Activated T-cell treated with anti-CD3 and anti-CD28 coated beads for 1 hour (primary cell): ENCODE results near the gene UNKL.

Experiments used
- DNase-seq: peaks from one replicate; pipeline ENCODE4 v3.0.0-alpha.2; 2020; ENCODE audit warnings: low read depth

Gene UNKL

GRCh38 chr16:1414532-1415260, at the start of gene UNKL:
TSS of gene UNKL (minus strand) at chr16:1414704. CDS start at chr16:1414691, 13 bp downstream.
- DNase-seq = peak; percentile 80

- DNase-seq = no peak
These were observed 46.6 kb upstream of the UNKL start for GRCh38 chr16:1461146-1461545.

DNA sequence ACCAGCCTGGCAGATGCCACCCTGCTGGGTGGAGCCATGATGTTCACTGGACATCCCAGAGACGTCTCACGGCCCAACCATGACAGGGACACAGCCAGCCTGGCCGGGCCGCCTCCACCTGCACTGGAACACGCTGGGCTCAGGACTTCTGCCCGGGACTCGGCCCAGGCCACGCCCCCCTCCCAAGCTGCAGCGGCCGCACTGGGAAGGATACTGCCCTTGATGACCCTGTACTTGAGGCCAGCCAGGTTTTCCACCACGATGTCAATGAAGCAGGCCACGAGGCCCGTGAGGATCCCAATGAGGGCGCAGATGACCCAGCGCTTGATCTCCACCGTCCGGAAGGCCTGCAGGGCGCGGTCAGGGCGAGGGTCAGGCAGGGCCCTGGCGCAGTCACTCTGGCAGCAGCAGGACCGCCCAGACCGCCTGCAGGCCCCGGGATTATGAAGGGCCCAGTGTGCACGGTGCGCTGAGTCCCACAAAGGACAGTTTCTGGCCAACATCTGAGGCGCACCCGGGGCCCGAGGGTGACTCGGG, 46.2 kb upstream of the UNKL start:
- DNase-seq = no peak

DNA sequence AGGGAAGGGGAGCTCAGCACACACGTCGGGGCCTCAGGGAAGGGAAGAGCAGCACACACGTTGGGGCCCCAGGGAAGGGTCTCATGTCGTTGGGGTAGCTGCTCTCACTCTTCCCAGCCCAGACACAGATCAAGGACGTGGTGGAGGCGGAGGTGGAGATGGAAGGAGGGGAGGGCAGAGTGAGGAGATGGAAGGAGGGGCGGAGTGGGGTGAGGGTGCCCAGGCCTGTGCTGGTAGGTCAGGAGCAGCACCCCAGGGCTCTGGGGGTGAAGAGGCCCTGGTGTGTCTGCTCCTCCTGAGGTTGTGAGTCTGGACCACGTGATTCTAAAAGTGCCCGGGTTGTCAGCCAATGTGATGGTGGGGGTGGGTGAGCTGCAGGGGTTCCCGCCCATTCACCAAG, 45.5 kb upstream of the UNKL start:
- DNase-seq = no peak

DNA sequence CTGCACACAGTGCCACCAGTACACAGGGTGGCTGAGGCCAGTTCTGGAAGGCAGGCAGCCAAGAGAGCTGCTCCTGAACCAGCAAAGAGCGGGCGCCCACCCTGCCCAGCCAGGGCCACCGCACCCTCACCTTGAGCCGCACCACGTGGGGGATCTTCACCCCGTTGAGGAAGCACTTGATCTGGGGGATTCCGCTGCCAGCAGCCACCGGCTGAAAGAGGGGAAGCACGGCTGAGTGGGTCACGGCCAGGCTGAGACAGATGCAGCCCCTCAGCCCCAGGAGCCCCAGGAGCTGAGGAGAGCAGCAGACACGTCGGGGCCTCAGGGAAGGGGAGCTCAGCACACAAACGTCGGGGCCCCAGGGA, 44.5 kb upstream of the UNKL start:
- DNase-seq = no peak

DNA sequence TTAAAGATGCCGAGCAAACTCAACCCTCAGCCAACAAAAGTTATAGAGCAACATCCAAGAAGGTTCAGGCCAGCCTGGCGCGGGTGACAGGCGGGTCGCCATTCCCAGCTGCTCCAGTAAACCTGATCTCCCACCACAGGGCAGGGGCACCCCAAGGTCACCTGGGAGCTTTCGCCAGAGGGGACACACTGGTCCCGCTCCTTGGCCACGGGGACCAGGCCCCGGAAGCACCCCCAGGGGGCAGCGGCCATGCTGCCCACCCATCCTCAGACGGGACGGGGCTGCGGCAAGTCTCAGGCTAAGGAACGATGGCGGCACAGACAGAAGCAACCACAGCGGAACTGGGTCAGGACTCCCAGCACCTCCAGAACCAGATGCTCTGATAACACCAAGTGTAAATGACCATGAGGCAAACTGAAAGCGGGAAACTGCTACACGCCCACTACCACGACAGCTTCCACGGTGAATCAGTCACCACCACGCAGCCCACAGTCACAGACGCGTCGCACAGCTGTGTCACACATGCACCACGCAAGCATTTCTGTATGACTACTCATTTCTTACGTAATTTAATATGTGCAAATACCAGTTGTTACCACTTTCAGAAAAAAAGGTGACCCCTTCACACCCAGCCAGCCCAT, 44.0 kb upstream of the UNKL start:
- DNase-seq = no peak

DNA sequence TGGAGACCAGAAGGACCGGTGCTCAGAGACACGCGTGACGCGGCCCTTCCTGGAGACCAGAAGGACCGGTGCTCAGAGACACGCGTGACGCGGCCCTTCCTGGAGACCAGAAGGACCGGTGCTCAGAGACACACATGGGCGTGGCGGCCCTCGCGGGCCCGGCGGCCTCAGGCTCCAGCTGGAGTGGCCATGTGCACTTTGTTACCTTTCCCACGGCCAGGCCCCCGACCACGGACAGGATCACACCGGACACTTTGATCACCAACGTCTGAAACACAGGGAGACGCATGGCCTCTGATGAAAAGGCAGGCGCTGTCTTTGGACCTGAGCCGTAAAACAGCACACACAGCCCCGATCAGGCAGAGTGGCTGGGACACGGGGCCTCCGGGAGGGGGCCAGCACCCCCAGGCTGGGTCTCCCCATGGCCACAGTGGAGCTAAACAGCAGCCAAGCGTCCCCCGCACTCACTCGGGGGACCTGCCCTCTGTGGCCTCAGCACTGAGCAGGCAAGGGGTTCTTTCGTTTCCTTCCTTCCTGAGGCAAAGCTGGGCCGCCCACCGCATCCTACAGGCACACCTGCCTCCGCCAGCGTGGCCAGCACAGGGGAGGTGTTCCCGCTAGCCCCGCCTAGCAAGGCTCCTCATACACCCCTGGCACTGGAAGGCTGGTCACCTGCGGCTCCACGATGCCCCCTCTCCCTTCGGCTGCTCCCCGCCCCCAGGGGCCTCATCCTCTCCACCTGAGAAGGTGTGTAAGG, 43.2 kb upstream of the UNKL start:
- DNase-seq = no peak

- no peak for DNase-seq
These were observed 42.4 kb upstream of the UNKL start for GRCh38 chr16:1456951-1457350.

DNA sequence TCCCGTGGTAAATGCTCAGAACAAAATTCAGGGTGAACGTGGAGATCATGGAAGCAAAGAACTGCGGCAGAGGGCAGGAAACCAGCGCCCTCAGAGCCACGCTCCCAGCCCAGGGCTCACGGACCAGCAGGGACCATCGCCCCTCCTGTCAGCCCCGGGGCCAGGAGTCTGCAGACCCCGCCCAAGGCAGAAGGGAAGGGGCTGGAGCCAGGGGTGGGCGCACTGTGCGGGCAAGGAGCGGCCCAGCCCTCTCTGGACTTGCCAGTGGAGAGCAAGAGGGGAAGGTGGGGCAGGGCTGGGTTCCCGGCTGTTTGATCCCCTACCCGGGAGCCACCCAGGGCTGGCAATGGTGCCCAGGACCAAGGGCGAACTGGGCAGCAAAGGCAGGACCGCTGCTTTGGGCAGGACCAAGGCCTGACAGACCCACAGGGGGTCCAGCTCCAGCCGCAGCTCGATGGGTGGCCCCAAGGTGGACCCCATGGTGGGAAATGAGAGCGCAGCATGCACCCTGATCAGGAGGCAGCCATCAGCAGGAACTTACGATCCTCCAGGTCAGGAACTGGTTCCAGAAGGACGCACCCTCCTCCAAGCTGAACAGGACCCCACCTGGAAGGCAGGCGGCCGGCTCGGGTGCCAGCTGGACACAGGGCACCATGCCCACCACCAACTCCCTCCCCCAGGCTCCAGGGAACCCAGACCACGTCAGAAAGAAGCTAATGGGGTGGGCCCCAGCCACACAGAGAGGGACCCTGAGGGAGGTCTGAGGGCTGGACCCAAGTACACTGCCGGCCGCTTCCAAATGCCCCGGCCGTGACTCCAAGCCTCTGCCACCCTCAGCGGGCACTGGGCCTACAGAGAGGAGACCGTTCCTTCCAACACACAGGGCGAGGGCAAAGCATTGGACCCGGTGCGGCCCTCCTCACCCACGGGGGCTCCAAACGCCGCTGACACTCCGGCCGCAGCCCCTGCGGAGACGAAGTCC, 41.0 kb upstream of the UNKL start:
- DNase-seq = no peak

- DNase-seq = no peak
These were observed 40.1 kb upstream of the UNKL start for GRCh38 chr16:1454561-1454960.

GRCh38 chr16:1453316-1453715, 38.8 kb upstream of the UNKL start:
- DNase-seq = no peak

DNA sequence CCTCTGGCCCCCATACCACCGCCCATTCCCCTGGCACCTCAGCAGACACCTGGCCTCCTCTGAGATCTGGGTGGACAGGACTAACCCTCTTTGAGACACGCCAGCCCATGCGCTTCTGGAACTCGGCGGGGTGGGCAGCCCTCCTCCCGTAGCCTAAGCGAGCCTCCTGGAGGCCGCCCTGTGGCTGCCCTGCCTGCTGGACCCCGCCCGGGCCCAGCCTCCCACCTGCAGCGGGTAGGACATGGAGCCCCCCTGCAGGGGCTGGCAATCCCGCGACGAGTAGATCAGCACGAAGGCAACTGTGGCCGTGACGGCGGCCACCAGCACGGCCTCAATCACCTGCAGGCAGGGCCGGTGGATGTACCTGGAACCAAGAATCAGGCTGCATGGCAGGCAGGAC, 38.0 kb upstream of the UNKL start:
- DNase-seq = no peak

DNA sequence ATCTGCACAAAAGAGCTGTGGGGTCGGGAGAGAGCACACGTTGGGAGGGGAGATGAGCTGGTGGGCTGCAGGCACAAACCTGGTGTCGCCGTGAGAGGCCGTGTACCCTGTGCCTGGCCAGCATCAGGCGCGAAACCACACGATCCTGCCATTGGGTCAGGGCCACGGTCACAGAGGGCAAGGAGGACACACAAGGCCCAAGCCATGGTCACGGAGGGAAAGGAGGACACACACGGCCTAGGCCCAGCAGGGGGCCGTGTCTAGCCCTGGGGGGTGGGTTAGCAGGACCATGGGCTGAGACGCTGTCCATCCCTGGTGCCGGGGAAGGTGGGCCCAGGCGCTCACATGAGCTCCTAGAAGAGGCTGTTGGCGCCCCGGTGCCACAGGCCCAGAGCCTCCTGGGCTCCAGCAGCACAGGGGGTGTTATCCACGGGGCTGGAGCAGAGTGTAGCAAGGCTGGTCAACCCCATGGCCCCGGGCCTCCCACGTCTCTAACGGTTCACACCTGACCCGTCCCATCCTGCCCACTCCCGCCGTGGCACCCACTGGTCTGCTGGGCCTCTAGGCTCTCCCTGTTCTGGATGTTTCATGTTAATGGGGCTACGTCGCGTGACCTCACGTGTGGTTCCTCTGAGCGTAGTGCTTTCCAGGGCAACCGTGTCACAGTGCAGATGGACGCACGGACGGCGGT, 37.3 kb upstream of the UNKL start:
- DNase-seq = no peak

DNA sequence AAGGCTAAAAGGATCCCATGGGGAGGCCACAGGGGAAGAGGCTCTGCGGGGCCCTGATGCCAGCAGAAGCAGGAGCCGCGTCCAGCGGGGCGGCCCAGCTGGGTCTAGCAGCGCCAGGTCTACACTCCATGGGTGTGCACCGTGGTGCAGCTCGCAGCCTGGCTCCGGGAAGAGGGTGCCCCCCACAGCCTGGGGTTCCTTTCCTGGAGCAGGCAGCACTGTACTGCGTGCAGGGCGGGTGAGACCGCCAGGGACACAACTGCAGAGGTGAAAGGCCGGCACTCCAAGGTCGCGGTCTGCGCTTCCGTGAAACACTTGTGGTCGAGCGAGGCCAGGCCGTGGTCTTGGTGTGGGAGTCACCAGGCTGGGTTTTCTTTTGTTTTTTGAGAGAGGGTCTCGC, 36.3 kb upstream of the UNKL start:
- no peak for DNase-seq

- no peak for DNase-seq
These were observed 35.7 kb upstream of the UNKL start for GRCh38 chr16:1450218-1450617.

GRCh38 chr16:1449201-1449788, 34.8 kb upstream of the UNKL start:
- no peak for DNase-seq

- no peak for DNase-seq
These were observed 34.1 kb upstream of the UNKL start for GRCh38 chr16:1448536-1449116.

- no peak for DNase-seq
These were observed 33.5 kb upstream of the UNKL start for GRCh38 chr16:1447965-1448364.

DNA sequence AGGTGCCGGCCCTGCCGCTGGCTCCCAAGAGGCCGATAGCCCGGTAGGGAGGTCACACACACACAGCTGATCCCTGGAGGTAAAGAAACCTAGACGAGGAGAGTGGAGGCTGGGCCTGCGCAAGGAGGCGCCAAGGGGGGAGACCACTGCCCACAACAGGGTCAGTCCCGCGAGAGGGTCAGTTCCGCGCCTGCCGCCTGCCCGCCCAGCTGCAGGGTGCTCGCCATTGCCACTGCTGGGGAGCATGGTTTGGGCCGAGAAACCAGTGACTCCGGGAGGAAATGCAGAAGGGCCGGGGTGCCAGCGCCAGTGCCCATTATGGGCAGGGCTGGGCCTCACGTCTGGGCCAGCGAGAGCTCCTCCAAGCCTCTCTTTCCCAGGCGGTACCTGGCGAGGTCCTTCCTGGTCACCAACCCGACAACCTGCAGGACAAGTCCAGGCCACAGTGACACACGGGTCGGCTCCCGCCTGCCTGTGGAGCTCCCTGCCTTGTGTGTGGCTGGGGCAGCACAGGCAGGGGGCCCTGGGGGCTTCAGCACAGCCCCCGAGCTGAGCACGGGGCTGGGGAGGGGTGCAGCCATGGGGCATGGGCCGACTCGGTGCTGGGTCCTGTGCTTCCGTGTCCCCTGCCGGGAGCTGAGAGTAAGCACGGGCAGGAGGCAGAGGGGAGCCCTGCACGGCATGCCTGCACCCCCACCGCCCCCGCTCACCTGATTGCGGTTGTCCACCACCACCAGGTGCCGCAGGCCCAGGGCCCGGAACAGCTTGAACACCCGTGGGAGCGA, 32.0 kb upstream of the UNKL start:
- DNase-seq = no peak
